Astrocyte (in vitro differentiated cells and primary cell): ENCODE results near the gene NCAPH2. TPM values are rescaled to one million over a fixed set of nuclear protein-coding genes. Genes with fewer than 3 reads are reported as not detected.

Experiments
- DNase-seq: peaks from one replicate; pipeline ENCODE4 v3.0.0-alpha.2; 2010; ENCODE audit warnings: low read depth
- FAIRE-seq: peaks from 2 replicates; lab custom pipeline; 2011; peaks lifted over from hg19 to GRCh38; lab: Jason Lieb, UNC
- H2AFZ ChIP-seq: 2 replicates; pipeline ENCODE4 v1.6.0; 2012; ENCODE audit warnings: low read depth, low read length, inconsistent platforms
- H3K27ac ChIP-seq: 2 replicates; pipeline ENCODE4 v1.5.1; 2011; ENCODE audit warnings: low read depth, low read length, inconsistent platforms
- H3K27me3 ChIP-seq: 2 replicates; pipeline ENCODE4 v1.6.0; 2011; ENCODE audit warnings: low read length, inconsistent platforms; ENCODE audit not compliant: insufficient read depth
- H3K36me3 ChIP-seq: 2 replicates; pipeline ENCODE4 v1.5.1; 2011; ENCODE audit warnings: low read length, inconsistent platforms; ENCODE audit not compliant: insufficient read depth
- H3K4me1 ChIP-seq: 2 replicates; pipeline ENCODE4 v1.5.1; 2011; ENCODE audit warnings: low read length, inconsistent platforms; ENCODE audit not compliant: insufficient read depth
- H3K4me2 ChIP-seq: 2 replicates; pipeline ENCODE4 v1.6.0; 2012; ENCODE audit warnings: low read length, inconsistent platforms
- H3K4me3 ChIP-seq: 2 replicates; pipeline ENCODE4 v1.5.1; 2011; ENCODE audit warnings: low read depth, mild to moderate bottlenecking, low read length, inconsistent platforms; ENCODE audit not compliant: insufficient read depth
- H3K79me2 ChIP-seq: 2 replicates; pipeline ENCODE4 v1.6.0; 2012; ENCODE audit warnings: mild to moderate bottlenecking, low read length, inconsistent platforms; ENCODE audit not compliant: insufficient read depth
- H3K9ac ChIP-seq: 2 replicates; pipeline ENCODE4 v1.6.0; 2012; ENCODE audit warnings: mild to moderate bottlenecking, low read length, inconsistent platforms
- H3K9me3 ChIP-seq: 2 replicates; pipeline ENCODE4 v1.5.1; 2012; ENCODE audit warnings: low read depth, mild to moderate bottlenecking, low read length, inconsistent platforms; ENCODE audit not compliant: insufficient read depth
- H4K20me1 ChIP-seq: 2 replicates; pipeline ENCODE4 v1.6.0; 2012; ENCODE audit warnings: low read length, inconsistent platforms; ENCODE audit not compliant: insufficient read depth
- H3K27ac Mint-ChIP-seq: one replicate; pipeline ENCODE4 v1.8.0; 2021; ENCODE audit warnings: mild to moderate bottlenecking, mixed read lengths; ENCODE audit not compliant: unreplicated experiment
- H3K27me3 Mint-ChIP-seq: one replicate; pipeline ENCODE4 v1.8.0; 2021; ENCODE audit warnings: low read depth, mixed read lengths; ENCODE audit not compliant: unreplicated experiment
- H3K36me3 Mint-ChIP-seq: one replicate; pipeline ENCODE4 v1.8.0; 2021; ENCODE audit warnings: low read depth, mixed read lengths; ENCODE audit not compliant: unreplicated experiment
- H3K4me1 Mint-ChIP-seq: one replicate; pipeline ENCODE4 v1.8.0; 2021; ENCODE audit warnings: low read depth, mixed read lengths; ENCODE audit not compliant: unreplicated experiment
- H3K4me3 Mint-ChIP-seq: one replicate; pipeline ENCODE4 v1.8.0; 2021; ENCODE audit warnings: mild to moderate bottlenecking, moderate library complexity, mixed read lengths; ENCODE audit not compliant: unreplicated experiment
- H3K9me3 Mint-ChIP-seq: one replicate; pipeline ENCODE4 v1.8.0; 2021; ENCODE audit warnings: mild to moderate bottlenecking, mixed read lengths; ENCODE audit not compliant: unreplicated experiment
- CTCF ChIP-seq: IDR thresholded peaks from 2 replicates; pipeline ENCODE4 v1.5.1; 2011; ENCODE audit warnings: low read depth, mild to moderate bottlenecking, inconsistent platforms, low read length, moderate library complexity; ENCODE audit not compliant: insufficient read depth
- EZH2 ChIP-seq: IDR thresholded peaks from 2 replicates; pipeline ENCODE4 v1.6.1; 2012; ENCODE audit warnings: mild to moderate bottlenecking, low read length, inconsistent platforms; ENCODE audit not compliant: insufficient read depth
- total RNA-seq: library from RNA; stranded (reverse); gene quantifications from 2 replicates; pipeline ENCODE4 v1.2.1, GENCODE V29; 2021

Gene NCAPH2
- total RNA-seq, 1 donor from 2014 or later, result 25.6 TPM

GRCh38 chr22:50465066-50465930 is 42.7 kb upstream of the NCAPH2 start:
- H3K27ac ChIP-seq, result no peak overlapping the region
- peaks cover 27% of the 10 kb centered on the region for H3K79me2 ChIP-seq
- Mint-ChIP-seq H3K4me3 (no peak overlapping the region), H3K36me3 (no peaks in the 10 kb centered on the region), H3K4me1 (peaks cover 4% of the 10 kb centered on the region), H3K9me3 (no peaks in the 10 kb centered on the region), H3K27me3 (no peaks in the 10 kb centered on the region), H3K27ac (no peak overlapping the region)
- no peak overlapping the region for H3K4me2 ChIP-seq
- no peaks in the 10 kb centered on the region for H3K27me3 ChIP-seq
- no peak for TF ChIP-seq EZH2
- TF ChIP-seq CTCF, result no peak
- no peaks in the 10 kb centered on the region for H3K9me3 ChIP-seq
- peaks cover 13% of the 10 kb centered on the region for H3K4me1 ChIP-seq
- H3K4me3 ChIP-seq, result no peak overlapping the region
- FAIRE-seq (no peak), DNase-seq (no peak)
- no peak overlapping the region for H3K9ac ChIP-seq
- H2AFZ ChIP-seq, result no peak overlapping the region
- H3K36me3 ChIP-seq, result peaks cover 7% of the 10 kb centered on the region
- H4K20me1 ChIP-seq, result peaks cover 45% of the 10 kb centered on the region

GRCh38 chr22:50467341-50467740 is 40.7 kb upstream of the NCAPH2 start:
- no peak overlapping the region for H2AFZ ChIP-seq
- peaks cover 47% of the 10 kb centered on the region for H3K79me2 ChIP-seq
- FAIRE-seq, result no peak
- H3K4me3 ChIP-seq, result no peak overlapping the region
- DNase-seq, result no peak
- no peak overlapping the region for H3K27ac Mint-ChIP-seq
- H3K36me3 Mint-ChIP-seq, result peaks cover 1% of the 10 kb centered on the region
- H4K20me1 ChIP-seq, result peaks cover 66% of the 10 kb centered on the region
- H3K27ac ChIP-seq, result no peak overlapping the region
- H3K4me1 ChIP-seq, result peaks cover 18% of the 10 kb centered on the region
- H3K9me3 ChIP-seq, result no peaks in the 10 kb centered on the region
- no peaks in the 10 kb centered on the region for H3K27me3 ChIP-seq
- no peak overlapping the region for H3K9ac ChIP-seq
- H3K4me1 Mint-ChIP-seq, result peaks cover 9% of the 10 kb centered on the region
- TF ChIP-seq EZH2 (no peak), CTCF (no peak)
- H3K36me3 ChIP-seq, result peaks cover 4% of the 10 kb centered on the region
- H3K27me3 Mint-ChIP-seq, result no peaks in the 10 kb centered on the region
- H3K4me3 Mint-ChIP-seq, result no peak overlapping the region
- H3K9me3 Mint-ChIP-seq, result no peaks in the 10 kb centered on the region
- H3K4me2 ChIP-seq, result no peak overlapping the region
